GM20431 (cell line): ENCODE results near the gene FMN2.
"Not testable (repeated sequence)": the region's sequence is repeated elsewhere in the genome, so short reads cannot be mapped to it uniquely, and the experiment has no call there.

Experiments used
- in situ Hi-C: fragments of 300-500 bp; cut with MseI, MboI; formaldehyde crosslinking; loops from one replicate; pipeline ENCODE4 v1.15.0; 2020; ENCODE audit warnings: low sequenced_read_pairs; ENCODE audit not compliant: unreplicated experiment

The FMN2 gene

DNA sequence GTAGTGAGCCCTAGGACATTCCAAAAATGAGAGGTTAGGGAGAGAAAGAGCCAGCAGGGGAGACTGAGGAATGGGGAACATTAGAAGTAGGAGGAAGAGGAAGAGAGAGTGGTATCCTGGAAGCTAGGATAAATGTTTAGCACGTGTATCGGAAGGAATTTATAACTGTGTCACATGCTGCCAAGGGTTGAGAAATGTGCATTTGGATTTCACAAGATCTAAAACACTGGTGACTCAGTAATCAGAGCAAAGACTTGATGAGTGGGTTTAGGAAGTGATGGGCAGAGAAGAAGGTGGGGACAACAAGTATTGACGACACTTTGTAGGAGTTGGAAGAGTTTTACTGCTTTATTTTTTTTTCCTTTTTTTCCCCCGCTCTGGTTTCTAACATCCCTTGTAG lies 193.9 kb downstream of the FMN2 start:
- in situ Hi-C loops, result no loop called here

- in situ Hi-C loops, result no loop called here
Measured at GRCh38 chr1:240287722-240288121, 196.0 kb downstream of the FMN2 start.

DNA sequence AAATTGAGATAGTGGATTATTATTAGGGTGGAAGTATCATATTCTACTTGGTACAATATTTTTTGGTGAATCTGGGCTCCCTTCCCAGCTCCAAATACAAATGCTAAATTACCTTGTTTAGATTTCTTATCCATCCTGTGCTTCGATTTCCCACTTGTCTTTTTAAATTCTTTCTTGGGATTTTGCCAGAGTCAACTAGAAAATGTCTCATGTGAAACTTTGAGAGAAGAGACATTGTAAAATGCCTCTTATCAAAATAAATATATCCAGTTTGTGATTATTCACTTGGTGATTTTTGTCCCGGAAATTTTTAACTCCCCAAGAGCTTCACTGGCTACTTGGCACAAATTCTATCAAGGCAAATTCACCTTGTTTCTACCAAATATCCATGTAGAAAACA lies 202.0 kb downstream of the FMN2 start:
- in situ Hi-C loops, result no loop called here

DNA sequence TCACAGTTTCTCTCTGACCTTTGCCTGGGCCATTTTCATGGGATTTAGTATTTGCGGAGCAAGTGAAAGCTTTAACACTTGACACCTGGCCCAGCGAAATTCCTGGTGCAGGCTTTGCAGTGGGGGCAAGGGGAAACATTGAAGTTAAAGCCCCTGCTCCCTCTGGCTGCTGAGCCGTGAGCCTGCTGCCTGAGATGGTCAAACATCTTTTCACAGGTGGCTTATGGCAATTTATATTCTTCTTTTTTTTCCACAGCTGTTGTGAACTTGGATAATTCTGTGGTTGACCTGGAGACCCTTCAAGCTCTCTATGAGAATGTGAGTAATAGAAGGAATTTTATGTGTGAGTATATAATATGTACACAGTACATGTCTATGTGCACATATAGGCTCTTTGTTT lies 202.9 kb downstream of the FMN2 start:
- in situ Hi-C loops, result no loop called here

- in situ Hi-C loops, result no loop called here
Measured at GRCh38 chr1:240295811-240296210, 204.1 kb downstream of the FMN2 start.

- in situ Hi-C loops, result no loop called here
Measured at GRCh38 chr1:240304466-240304865, 212.8 kb downstream of the FMN2 start.

- in situ Hi-C loops, result no loop called here
Measured at GRCh38 chr1:240306673-240307072, 215.0 kb downstream of the FMN2 start.

DNA sequence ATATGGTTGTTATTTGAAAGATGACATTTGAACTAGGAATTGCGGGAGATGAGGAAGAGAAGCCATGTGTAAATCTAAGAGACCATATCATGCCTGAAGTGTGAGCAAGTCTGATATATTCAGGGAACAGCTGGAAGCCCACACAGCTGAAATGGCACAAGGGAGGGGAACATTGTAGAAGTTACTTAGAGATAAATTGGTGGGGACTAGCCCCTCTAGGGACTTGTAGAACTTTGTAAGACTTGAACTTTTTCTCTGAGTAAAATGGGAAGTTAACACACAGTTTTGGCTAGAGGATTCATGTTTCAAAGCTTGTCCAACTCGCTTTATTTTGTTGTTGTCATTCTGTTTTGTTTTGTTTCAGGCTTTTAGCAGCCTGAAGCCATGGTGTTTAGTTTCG lies 216.4 kb downstream of the FMN2 start:
- in situ Hi-C loops, result no loop called here

- in situ Hi-C loops, result no loop called here
Measured at GRCh38 chr1:240309769-240310168, 218.1 kb downstream of the FMN2 start.

DNA sequence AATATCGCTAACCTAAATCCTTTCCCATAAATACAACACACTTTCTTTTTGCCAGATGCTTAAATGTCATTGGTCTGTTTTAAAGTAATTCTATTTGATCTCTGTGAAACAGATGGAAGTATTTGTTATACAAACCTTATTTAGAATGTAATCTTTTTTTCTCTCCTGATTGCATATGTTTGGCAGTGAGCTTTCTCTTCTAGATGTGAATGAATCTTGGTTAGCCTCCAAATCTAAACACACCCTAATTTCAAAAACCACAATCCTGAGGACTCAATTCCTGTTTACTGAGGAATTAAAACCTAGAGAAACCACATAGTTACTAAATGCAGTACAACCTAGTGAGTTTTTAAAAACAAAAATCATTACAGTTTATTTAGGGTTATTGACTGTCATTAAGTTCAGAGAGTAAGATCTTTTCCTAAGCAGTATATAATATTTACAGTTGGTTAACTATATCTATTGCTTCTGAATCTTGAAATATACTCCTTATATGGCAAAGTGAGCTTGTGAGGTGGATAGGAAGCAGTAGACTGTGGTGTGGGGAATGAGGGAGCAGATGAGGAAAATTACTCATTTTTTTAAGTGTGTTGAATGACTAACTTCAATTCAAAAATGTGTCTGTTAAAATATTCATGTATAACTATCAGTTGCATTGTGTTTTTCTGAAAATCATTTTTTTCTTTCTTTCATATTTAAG lies 218.7 kb downstream of the FMN2 start:
- in situ Hi-C loops, result no loop called here

DNA sequence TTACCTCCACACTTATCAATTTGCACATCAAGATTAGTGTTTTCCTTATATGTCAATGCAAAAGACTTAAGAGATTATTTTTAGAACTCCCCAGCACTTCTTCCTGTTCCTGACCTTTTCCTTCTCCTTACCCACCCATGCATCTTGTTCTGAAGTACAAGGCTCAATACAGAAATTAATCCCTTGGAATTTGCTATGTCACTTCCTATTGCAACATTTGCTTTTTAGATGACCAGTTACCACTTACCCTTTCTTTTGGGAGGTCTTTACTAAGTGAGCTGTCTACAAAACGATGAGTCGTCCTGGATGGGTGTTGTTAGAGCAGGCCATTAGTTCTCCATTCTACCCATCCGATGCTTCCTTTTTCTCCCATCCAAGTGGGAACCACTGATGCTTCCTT lies 221.2 kb downstream of the FMN2 start:
- in situ Hi-C loops, result no loop called here

DNA sequence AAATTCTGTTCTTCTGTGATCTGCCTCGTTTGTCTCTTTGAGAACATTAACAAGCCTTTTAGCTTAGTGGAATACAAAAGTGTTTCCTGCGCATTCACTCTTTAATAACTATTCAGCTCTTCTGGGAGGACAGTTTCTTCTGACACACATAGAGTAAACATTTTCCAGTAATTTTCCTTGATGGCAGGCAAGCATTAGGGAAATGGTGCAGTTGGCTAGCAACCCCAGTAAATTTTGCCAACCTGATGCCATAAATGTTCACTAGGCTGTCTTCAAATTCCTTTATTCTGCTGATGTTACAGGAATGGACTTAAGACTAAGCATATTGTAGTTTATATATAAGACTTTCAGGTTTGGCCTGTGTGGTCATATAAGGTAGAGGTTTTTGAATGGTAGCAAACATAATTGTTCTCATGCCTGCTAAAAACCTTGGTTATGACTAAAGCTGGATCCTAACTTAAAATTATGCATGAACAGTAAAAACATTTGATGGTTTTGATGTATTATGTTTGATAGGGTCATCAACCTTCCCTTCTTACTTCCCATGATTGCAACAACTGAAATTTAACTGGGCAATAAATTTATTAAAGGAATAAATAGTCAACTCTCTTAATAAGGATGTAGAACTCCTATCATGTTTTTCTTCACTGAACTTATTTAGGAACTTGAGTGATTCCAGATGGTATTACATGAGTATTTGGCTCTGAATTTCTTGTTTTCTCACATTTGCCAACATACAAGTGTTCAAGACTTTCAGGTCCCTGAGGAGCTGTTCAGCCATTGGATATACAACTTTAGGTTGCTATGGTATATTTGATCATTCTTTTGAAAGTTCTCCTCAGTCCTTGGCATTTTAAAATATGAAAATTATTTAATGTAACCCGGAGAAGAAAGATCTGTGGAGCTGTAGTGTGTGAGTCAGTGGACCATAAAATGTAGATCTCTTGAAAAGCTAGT lies 223.4 kb downstream of the FMN2 start:
- in situ Hi-C loops, result no loop called here

DNA sequence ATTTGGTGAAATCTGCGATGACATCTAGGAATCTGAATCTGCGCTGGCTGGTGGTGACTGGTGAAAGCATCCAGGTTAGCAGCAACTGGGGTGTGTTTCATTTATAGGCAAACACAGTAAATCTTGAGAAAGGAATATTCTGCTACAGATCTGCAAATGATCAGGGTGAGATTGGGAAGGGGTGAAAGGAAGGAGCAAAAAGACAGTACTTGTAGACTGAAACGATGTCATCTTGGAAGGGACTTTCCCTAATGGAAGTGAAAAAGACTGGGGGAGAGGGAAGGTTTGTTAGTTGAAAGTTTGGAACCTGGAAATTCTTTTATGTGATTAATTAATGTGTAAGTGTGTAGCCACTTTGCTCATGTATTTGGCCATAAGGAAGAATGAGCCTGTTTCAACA lies 228.3 kb downstream of the FMN2 start:
- in situ Hi-C loops, result no loop called here

DNA sequence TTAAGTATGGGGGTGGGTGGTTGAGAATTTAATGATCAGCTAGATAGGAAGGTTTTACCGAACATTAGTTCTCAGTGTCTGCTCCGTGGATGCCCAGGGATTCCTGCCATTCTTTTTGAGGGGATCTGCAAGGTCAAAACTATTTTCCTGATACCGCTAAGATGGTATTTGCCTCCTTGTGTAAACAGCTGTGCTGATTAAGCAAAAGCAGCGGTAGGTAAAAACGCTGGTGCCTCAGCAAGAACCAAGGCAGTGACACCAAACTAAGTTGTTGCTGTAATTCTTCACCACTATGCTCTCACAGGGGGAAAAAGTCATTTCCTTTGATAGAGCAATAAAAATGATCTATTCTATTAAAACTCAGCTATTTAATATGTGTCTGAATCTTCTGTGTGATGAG lies 229.0 kb downstream of the FMN2 start:
- in situ Hi-C loops, result no loop called here

GRCh38 chr1:240322943-240323342 lies 231.3 kb downstream of the FMN2 start:
- in situ Hi-C loops, result no loop called here

DNA sequence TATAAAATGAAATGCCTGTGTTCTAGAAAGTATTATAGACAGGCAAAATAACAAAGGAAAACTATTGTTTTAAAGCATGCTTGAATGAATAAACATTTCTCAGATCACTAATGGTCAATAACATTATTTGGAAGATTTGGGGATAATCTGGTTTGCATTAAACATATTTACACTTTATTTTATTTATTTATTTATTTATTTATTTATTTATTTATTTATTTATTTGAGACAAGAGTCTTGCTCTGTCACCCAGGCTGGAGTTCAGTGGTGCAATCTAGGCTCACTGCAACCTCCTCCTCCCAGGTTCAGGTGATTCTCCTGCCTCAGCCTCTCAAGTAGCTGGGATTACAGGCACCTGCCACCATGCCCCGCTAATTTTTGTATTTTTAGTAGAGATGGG lies 236.7 kb downstream of the FMN2 start:
- in situ Hi-C loops, result not testable (repeated sequence)

DNA sequence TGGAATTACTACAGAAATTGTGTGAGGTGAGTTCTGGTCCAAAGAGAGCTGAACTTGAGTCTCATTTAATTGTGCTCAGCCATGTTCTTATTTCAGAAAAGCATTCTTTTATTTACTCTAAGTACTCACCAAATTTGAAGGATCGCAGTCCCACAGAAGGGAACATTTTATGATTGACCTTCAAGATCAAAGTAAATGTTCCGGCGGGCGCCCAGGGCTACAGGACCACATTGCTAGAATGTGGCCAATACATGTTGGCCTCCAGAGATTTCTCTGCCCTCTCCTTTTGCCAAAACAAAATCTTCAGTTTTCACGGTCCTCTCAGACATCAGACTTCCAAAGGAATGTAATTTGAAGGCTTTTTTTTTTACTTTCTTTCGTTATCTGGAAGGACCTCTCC lies 237.8 kb downstream of the FMN2 start:
- in situ Hi-C loops, result no loop called here

DNA sequence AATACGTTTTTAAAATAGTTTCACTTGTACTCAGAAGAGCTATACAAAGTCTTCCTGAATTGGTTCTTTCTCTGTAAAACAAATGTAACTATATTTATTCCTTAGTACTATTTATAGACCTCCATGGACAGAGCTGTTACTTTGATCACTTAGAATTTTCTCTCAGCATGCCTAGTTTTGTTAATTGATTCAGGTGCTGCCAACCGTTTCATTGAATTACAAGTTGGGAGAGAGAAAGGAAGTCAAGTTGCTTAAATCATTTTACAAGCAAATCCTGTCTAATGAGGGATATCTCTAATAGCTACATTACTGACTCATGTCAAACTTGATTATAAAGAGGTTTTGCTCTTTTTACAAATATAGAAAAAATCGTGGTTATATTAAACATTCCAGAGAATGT lies 241.0 kb downstream of the FMN2 start:
- in situ Hi-C loops, result no loop called here

GRCh38 chr1:240337781-240338180 lies 246.1 kb downstream of the FMN2 start:
- in situ Hi-C loops, result no loop called here

GRCh38 chr1:240338837-240339236 lies 247.2 kb downstream of the FMN2 start:
- in situ Hi-C loops, result no loop called here
